ENCODE data around the gene SHH.

GRCh38 chr7:155845226-155845625 is 33.0 kb upstream of the SHH start:
- TF ChIP-seq, protein P1, sequence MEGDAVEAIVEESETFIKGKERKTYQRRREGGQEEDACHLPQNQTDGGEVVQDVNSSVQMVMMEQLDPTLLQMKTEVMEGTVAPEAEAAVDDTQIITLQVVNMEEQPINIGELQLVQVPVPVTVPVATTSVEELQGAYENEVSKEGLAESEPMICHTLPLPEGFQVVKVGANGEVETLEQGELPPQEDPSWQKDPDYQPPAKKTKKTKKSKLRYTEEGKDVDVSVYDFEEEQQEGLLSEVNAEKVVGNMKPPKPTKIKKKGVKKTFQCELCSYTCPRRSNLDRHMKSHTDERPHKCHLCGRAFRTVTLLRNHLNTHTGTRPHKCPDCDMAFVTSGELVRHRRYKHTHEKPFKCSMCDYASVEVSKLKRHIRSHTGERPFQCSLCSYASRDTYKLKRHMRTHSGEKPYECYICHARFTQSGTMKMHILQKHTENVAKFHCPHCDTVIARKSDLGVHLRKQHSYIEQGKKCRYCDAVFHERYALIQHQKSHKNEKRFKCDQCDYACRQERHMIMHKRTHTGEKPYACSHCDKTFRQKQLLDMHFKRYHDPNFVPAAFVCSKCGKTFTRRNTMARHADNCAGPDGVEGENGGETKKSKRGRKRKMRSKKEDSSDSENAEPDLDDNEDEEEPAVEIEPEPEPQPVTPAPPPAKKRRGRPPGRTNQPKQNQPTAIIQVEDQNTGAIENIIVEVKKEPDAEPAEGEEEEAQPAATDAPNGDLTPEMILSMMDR (IDR thresholded peaks at IDR 0.05): no peak
- TF ChIP-seq POLR2A (IDR thresholded peaks at IDR 0.05): no peak
